ENCODE data around the gene TMEM117. TPM values are rescaled to one million over a fixed set of nuclear protein-coding genes. Genes with fewer than 3 reads are reported as not detected.

The TMEM117 gene
- total RNA-seq, 2 experiments from 2014 or later: 0.95 to 7.1 TPM

- DNase-seq (ENCODE audit: low spot score): no peak
- Histone ChIP-seq H3K36me3 (ENCODE audit: insufficient read depth, low read length) (no peaks in the 10 kb centered on the region), H3K27ac (ENCODE audit: low read depth, low read length, poor library complexity, severe bottlenecking) (no peak overlapping the region), H3K4me3 (ENCODE audit: low read depth, low read length, poor library complexity, severe bottlenecking) (no peak overlapping the region), H3K9me2 (ENCODE audit: insufficient read depth, low read length) (no peaks in the 10 kb centered on the region), H3K9me3 (ENCODE audit: low read length) (no peaks in the 10 kb centered on the region), H3K79me2 (ENCODE audit: insufficient read depth, low read depth, low read length) (no peaks in the 10 kb centered on the region), H3K4me2 (ENCODE audit: low read length) (no peak overlapping the region), H4K20me1 (ENCODE audit: insufficient read depth, low read length) (no peaks in the 10 kb centered on the region), H2AFZ (ENCODE audit: low read length) (no peak overlapping the region), H3K4me1 (ENCODE audit: insufficient read depth, low read length, poor library complexity, severe bottlenecking) (no peaks in the 10 kb centered on the region)
- CTCF ChIA-PET (ENCODE audit: unreplicated experiment): no interaction called here
- no TSS peak for BruUV-seq (replicated peaks)
- TF ChIP-seq EZH2phosphoT487 (IDR thresholded peaks at IDR 0.05; ENCODE audit: borderline replicate concordance, low read depth, low read length): no peak
- no peak for TF ChIP-seq CTCF (conservative IDR thresholded peaks at IDR 0.05; ENCODE audit: low read length)
- POLR2A ChIA-PET: no interaction called here
- intact Hi-C loops (cut with micrococcal nuclease; ENCODE audit: unreplicated experiment): no loop called here
These were observed 388.7 kb downstream of the TMEM117 start for GRCh38 chr12:44224399-44225148.

GRCh38 chr12:44225149-44225510 is 389.2 kb downstream of the TMEM117 start:
- Histone ChIP-seq H3K79me2 (ENCODE audit: insufficient read depth, low read depth, low read length) (no peaks in the 10 kb centered on the region), H3K27ac (ENCODE audit: low read depth, low read length, poor library complexity, severe bottlenecking) (no peak overlapping the region), H3K4me2 (ENCODE audit: low read length) (no peak overlapping the region), H3K9me2 (ENCODE audit: insufficient read depth, low read length) (no peaks in the 10 kb centered on the region), H4K20me1 (ENCODE audit: insufficient read depth, low read length) (no peaks in the 10 kb centered on the region), H3K4me3 (ENCODE audit: low read depth, low read length, poor library complexity, severe bottlenecking) (no peak overlapping the region), H3K36me3 (ENCODE audit: insufficient read depth, low read length) (no peaks in the 10 kb centered on the region), H3K9me3 (ENCODE audit: low read length) (no peaks in the 10 kb centered on the region), H3K4me1 (ENCODE audit: insufficient read depth, low read length, poor library complexity, severe bottlenecking) (no peaks in the 10 kb centered on the region), H2AFZ (ENCODE audit: low read length) (no peak overlapping the region)
- intact Hi-C loops (cut with micrococcal nuclease; ENCODE audit: unreplicated experiment): no loop called here
- ChIA-PET CTCF (ENCODE audit: unreplicated experiment) (no interaction called here), POLR2A (no interaction called here)
- TF ChIP-seq EZH2phosphoT487 (IDR thresholded peaks at IDR 0.05; ENCODE audit: borderline replicate concordance, low read depth, low read length) (no peak), CTCF (conservative IDR thresholded peaks at IDR 0.05; ENCODE audit: low read length) (no peak)
- BruUV-seq (replicated peaks): no TSS peak
- DNase-seq (ENCODE audit: low spot score): no peak

- Histone ChIP-seq H2AFZ (ENCODE audit: low read length) (no peak overlapping the region), H3K36me3 (ENCODE audit: insufficient read depth, low read length) (no peaks in the 10 kb centered on the region), H3K79me2 (ENCODE audit: insufficient read depth, low read depth, low read length) (no peaks in the 10 kb centered on the region), H3K4me2 (ENCODE audit: low read length) (no peak overlapping the region), H3K4me1 (ENCODE audit: insufficient read depth, low read length, poor library complexity, severe bottlenecking) (no peaks in the 10 kb centered on the region), H3K9me3 (ENCODE audit: low read length) (no peaks in the 10 kb centered on the region), H3K9me2 (ENCODE audit: insufficient read depth, low read length) (no peaks in the 10 kb centered on the region), H3K4me3 (ENCODE audit: low read depth, low read length, poor library complexity, severe bottlenecking) (no peak overlapping the region), H3K27ac (ENCODE audit: low read depth, low read length, poor library complexity, severe bottlenecking) (no peak overlapping the region), H4K20me1 (ENCODE audit: insufficient read depth, low read length) (no peaks in the 10 kb centered on the region)
- ChIA-PET CTCF (ENCODE audit: unreplicated experiment) (no interaction called here), POLR2A (no interaction called here)
- TF ChIP-seq EZH2phosphoT487 (IDR thresholded peaks at IDR 0.05; ENCODE audit: borderline replicate concordance, low read depth, low read length) (no peak), CTCF (conservative IDR thresholded peaks at IDR 0.05; ENCODE audit: low read length) (no peak)
- BruUV-seq (replicated peaks): no TSS peak
- no peak for DNase-seq (ENCODE audit: low spot score)
- intact Hi-C loops (cut with micrococcal nuclease; ENCODE audit: unreplicated experiment): no loop called here
These were observed 391.7 kb downstream of the TMEM117 start for GRCh38 chr12:44227616-44228015.

Measured in OCI-LY7 (cell line).